ENCODE data around the gene P2RY2. TPM values are rescaled to one million over a fixed set of nuclear protein-coding genes. Genes with fewer than 3 reads are reported as not detected.

Gene P2RY2
- total RNA-seq, 2 donors from 2014 or later: 9.5 to 14.7 TPM

- H3K27ac ChIP-seq: peak overlapping the region; percentile 56 to 71
- peaks cover 0 to 20% of the 10 kb centered on the region in 2 donors for H3K4me1 ChIP-seq
- H3K4me3 ChIP-seq: no peak overlapping the region
- no peaks in the 10 kb centered on the region for H3K9me3 ChIP-seq
- H3K27me3 ChIP-seq: no peaks in the 10 kb centered on the region
- TF ChIP-seq CTCF (IDR thresholded peaks at IDR 0.05): no peak
- H3K36me3 ChIP-seq: no peaks in the 10 kb centered on the region
- DNase-seq (ENCODE audit: low spot score): peak; percentile 58
Observed at GRCh38 chr11:73257342-73258103, 39.4 kb downstream of the P2RY2 start.

DNA sequence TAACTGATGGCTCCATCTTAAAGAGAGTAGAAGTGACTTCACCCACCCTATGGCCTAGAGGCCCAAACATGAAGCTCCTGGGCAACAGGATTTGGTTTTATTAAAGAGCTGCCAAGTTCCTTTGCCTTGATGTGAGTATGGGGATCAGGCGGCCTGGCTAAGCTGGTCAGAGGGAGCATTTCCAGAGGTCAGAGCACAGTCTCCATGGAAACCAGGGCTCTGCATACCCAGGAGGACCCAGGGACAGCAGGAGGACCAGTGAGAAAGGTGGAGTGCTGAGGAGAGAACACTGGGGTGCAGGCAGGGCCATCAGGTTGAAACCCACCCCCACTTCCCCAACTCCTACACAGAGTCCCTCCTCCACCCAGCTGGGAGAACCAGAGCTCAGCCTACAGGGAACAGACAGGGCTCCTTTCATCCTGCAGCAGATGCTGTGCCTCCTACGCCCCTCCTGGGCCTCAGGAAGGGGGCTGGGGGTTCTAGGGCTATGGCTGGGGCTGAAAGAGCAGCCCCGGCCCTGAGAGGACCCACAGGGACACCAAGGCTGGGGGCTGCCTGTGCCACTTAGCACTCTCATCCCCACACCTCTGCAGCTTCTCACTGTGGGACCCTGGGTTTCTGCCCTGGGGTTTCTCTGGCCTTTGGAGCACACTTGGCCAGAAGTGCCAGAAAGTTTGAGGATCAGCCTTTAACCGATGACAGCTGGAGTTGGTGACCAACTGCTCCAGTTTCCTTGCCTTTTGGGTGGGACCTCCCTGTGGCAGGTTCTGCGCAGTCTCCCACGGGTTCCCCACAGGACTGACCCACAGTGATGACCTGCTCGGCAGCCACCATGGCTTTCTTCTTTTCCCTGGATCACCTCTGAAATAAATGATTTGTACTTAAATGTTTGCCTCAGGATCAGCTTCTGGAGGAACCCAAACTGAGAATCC, 40.3 kb downstream of the P2RY2 start:
- no peaks in the 10 kb centered on the region for H3K9me3 ChIP-seq
- no peaks in the 10 kb centered on the region for H3K27me3 ChIP-seq
- peak; percentile 18 for DNase-seq (ENCODE audit: low spot score)
- TF ChIP-seq CTCF (IDR thresholded peaks at IDR 0.05): no peak
- H3K4me1 ChIP-seq: peaks cover 0 to 20% of the 10 kb centered on the region in 2 donors
- H3K27ac ChIP-seq: peak overlapping the region; percentile 56 to 71
- H3K36me3 ChIP-seq: no peaks in the 10 kb centered on the region
- H3K4me3 ChIP-seq: no peak overlapping the region

DNA sequence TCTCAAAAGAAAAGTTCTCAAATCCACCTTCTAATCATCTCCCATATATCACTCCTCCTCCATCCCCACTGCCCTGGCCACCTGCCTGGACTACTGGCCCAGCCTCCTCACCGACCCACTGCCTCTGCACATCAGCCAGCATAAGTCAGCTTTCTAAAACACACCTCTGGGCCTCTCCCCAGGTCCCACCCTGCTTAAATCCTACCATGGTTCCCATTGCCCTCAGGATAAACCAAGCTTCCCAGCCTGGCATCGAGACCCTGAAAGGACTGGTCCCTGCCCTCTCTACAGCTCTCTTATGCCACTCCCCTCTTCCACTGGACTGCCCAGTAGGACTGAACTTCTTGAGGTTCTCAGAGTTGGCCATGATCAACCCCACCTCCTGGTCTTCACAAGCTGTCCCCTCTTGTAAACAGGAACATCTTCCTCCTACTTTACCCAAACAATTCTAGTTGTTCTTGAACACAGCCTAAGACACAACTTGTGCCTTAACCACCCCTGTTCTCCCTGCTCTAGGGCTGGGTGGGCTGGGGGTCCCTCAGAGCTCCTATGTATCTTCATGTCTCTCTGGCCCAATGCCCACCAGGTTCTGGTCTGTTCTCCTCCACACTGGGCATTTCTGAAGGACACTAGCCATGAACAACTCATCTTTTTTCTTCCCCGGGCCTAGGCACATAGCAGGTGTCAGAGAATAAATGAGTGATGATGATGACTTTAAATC, 41.5 kb downstream of the P2RY2 start:
- Histone ChIP-seq H3K36me3 (no peaks in the 10 kb centered on the region), H3K27me3 (no peaks in the 10 kb centered on the region), H3K4me3 (no peak overlapping the region), H3K4me1 (peaks cover 0 to 25% of the 10 kb centered on the region in 2 donors), H3K27ac (no peak overlapping the region), H3K9me3 (no peaks in the 10 kb centered on the region)
- peak; percentile 2 for DNase-seq (ENCODE audit: low spot score)
- no peak for TF ChIP-seq CTCF (IDR thresholded peaks at IDR 0.05)

DNA sequence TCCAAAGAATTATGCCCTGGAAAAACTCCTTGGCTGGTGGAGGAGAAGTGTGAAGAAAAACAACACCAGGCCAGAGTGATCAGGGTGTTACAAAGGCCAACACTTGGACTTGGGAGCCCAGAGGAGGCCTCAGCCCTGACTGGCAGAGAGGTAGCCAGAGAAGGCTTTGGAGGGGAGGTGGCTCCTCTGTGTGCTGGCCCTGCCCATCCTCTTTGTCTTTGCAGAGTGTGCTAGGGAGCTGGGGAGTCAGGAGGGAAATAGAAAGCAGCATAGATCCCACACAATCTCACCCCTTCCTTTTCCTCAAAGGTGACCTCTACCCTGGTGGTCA, 42.0 kb downstream of the P2RY2 start:
- Histone ChIP-seq H3K36me3 (no peaks in the 10 kb centered on the region), H3K4me1 (peaks cover 0 to 30% of the 10 kb centered on the region in 2 donors), H3K27ac (no peak overlapping the region), H3K27me3 (no peaks in the 10 kb centered on the region), H3K4me3 (no peak overlapping the region), H3K9me3 (no peaks in the 10 kb centered on the region)
- no peak for TF ChIP-seq CTCF (IDR thresholded peaks at IDR 0.05)
- peak; percentile 1 for DNase-seq (ENCODE audit: low spot score)

GRCh38 chr11:73262851-73263495, 44.9 kb downstream of the P2RY2 start:
- TF ChIP-seq CTCF (IDR thresholded peaks at IDR 0.05): no peak
- peak; percentile 50 for DNase-seq (ENCODE audit: low spot score)
- H3K36me3 ChIP-seq: no peaks in the 10 kb centered on the region
- no peak overlapping the region for H3K27ac ChIP-seq
- no peak overlapping the region for H3K4me3 ChIP-seq
- H3K9me3 ChIP-seq: no peaks in the 10 kb centered on the region
- no peaks in the 10 kb centered on the region for H3K27me3 ChIP-seq
- H3K4me1 ChIP-seq: peaks cover 0 to 34% of the 10 kb centered on the region in 2 donors

Data from right atrium auricular region (tissue), 2 donors.